OCI-LY1 (cell line): ENCODE results near the gene SEC16A.

Experiments
- H2AFZ ChIP-seq: fragments of 200-600 bp; sonication (generic), shearing (Covaris generic); 2 replicates; pipeline ENCODE4 v1.6.0; 2014; ENCODE audit warnings: antibody characterized with exemption, mild to moderate bottlenecking, low read length
- H3F3A ChIP-seq: fragments of 200-600 bp; sonication (generic), shearing (Covaris generic); 2 replicates; pipeline ENCODE4 v1.6.0; 2014; ENCODE audit warnings: mild to moderate bottlenecking, antibody characterized with exemption, low read length, moderate library complexity; ENCODE audit not compliant: insufficient read depth
- H3K27ac ChIP-seq: fragments of 200-600 bp; sonication (generic); 2 replicates; pipeline ENCODE4 v1.5.1; 2014; ENCODE audit warnings: low read length, mixed run types, mild to moderate bottlenecking, low read depth; ENCODE audit not compliant: poor library complexity, severe bottlenecking
- H3K27me3 ChIP-seq: fragments of 200-600 bp; sonication (generic); 2 replicates; pipeline ENCODE4 v1.6.0; 2014; ENCODE audit warnings: antibody characterized with exemption, mild to moderate bottlenecking, low read length, moderate library complexity; ENCODE audit not compliant: insufficient read depth
- H3K36me3 ChIP-seq: fragments of 200-600 bp; sonication (generic); 2 replicates; pipeline ENCODE4 v1.6.1; 2014; ENCODE audit warnings: mild to moderate bottlenecking, antibody characterized with exemption, low read length, moderate library complexity, mixed read lengths; ENCODE audit not compliant: insufficient read depth
- H3K4me1 ChIP-seq: fragments of 200-600 bp; sonication (generic); 2 replicates; pipeline ENCODE4 v1.5.1; 2014; ENCODE audit warnings: mild to moderate bottlenecking, low read length, moderate library complexity; ENCODE audit not compliant: insufficient read depth, severe bottlenecking
- H3K4me2 ChIP-seq: fragments of 200-600 bp; sonication (generic), shearing (Covaris generic); 2 replicates; pipeline ENCODE4 v1.6.1; 2014; ENCODE audit warnings: low read length
- H3K4me3 ChIP-seq: fragments of 200-600 bp; sonication (generic); 2 replicates; pipeline ENCODE4 v1.5.1; 2014; ENCODE audit warnings: low read length, low read depth, mild to moderate bottlenecking, mixed read lengths; ENCODE audit not compliant: poor library complexity, severe bottlenecking
- H3K79me2 ChIP-seq: fragments of 200-600 bp; shearing (Covaris generic); 2 replicates; pipeline ENCODE4 v1.6.1; 2016; ENCODE audit warnings: mixed run types, low read length, mixed read lengths; ENCODE audit not compliant: insufficient read depth
- H3K9ac ChIP-seq: fragments of 200-600 bp; sonication (generic), shearing (Covaris generic); 2 replicates; pipeline ENCODE4 v1.6.1; 2014; ENCODE audit warnings: mild to moderate bottlenecking, low read length, mixed read lengths
- H3K9me2 ChIP-seq: fragments of 200-600 bp; sonication (generic), shearing (Covaris generic); 2 replicates; pipeline ENCODE4 v1.6.1; 2014; ENCODE audit warnings: low read depth, mild to moderate bottlenecking, low read length, mixed read lengths
- H3K9me3 ChIP-seq: fragments of 200-600 bp; shearing (Covaris generic); 2 replicates; pipeline ENCODE4 v1.6.1; 2014; ENCODE audit warnings: low read length, mixed read lengths
- H4K20me1 ChIP-seq: fragments of 200-600 bp; sonication (generic), shearing (Covaris generic); 2 replicates; pipeline ENCODE4 v1.6.0; 2016; ENCODE audit warnings: mild to moderate bottlenecking, low read length; ENCODE audit not compliant: insufficient read depth
- EZH2 ChIP-seq: fragments of 200-600 bp; sonication (generic), shearing (Covaris generic); IDR thresholded peaks from 2 replicates; pipeline ENCODE4 v1.8.0; 2017; ENCODE audit warnings: borderline replicate concordance, mixed run types, mild to moderate bottlenecking, antibody characterized with exemption, low read length, moderate library complexity, mixed read lengths
- TF ChIP-seq, protein P1 (sequence below): fragments of 200-600 bp; sonication (generic), shearing (Covaris generic); IDR thresholded peaks from 2 replicates; pipeline ENCODE4 v1.5.1; 2017; ENCODE audit warnings: mild to moderate bottlenecking, antibody characterized with exemption, low read length, moderate library complexity, mixed read lengths

Gene SEC16A

DNA sequence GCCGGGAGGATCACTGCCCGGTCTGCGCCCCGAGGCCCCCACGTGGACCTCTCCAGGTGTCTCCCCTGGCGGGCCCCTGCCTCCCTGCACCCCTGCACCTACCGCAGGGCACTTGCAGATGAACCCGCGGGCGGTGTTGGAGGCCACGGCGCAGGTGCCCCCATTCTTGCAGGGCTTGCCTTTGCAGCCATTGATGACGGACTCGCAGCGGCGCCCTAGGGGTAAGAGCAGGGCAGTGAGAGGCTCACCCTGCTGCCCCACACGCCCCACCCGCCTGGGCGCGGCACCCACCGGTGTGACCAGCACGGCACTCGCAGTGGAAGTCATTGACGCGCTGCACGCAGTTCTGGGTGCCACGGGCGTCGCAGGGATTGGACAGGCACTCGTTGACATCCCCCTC lies 23.6 kb upstream of the SEC16A start:
- H3K9me2 ChIP-seq = no peaks in the 10 kb centered on the region
- no peaks in the 10 kb centered on the region for H3K36me3 ChIP-seq

DNA sequence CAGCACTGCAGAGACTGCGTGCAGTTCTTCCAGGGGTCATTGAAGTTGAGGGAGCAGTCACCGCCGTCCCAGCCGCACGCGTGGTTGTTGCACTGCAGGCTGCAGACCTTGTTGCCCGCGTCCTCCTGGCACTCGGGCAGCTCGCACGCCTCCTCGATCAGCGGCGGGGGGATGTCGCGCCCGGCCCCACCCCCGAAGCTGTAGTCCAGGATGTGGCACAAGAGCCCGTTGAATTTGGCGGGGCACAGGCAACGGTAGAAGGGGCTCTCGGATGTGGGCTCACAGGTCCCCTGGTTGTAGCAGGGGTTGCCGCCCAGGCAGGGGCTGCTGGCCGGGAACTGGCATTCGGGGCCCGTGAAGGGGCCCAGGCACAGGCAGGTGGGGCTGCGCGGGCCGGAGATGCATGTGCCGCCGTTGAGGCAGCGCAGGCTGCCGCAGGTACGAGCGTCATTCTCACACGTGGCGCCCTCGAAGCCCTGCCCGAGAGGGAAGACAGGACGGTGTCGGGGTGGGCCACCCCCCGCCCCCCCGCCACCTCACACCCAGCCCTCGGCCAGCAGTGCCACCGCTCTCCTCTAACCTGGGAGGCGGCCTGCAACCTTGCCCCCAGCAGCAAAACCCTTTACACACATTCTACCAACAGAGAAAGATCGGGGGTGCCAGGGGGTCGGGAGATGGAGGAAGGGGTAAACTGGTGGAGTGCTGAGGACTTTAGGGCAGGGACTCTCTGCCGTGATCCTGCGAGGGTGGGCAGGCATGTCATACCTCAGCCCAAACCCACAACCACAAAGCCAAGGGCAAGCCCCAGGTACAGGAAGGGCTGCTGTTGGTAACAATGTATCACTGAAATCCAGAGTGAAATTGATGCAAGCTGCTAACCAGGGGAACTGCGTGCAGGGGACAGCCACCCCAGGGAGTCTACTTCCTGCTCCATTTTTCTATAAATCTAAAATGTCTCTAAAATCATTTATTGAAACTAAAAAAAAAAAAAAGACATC lies 22.9 kb upstream of the SEC16A start:
- H3K27ac ChIP-seq = no peak overlapping the region
- no peak for TF ChIP-seq EZH2
- TF ChIP-seq, protein P1, sequence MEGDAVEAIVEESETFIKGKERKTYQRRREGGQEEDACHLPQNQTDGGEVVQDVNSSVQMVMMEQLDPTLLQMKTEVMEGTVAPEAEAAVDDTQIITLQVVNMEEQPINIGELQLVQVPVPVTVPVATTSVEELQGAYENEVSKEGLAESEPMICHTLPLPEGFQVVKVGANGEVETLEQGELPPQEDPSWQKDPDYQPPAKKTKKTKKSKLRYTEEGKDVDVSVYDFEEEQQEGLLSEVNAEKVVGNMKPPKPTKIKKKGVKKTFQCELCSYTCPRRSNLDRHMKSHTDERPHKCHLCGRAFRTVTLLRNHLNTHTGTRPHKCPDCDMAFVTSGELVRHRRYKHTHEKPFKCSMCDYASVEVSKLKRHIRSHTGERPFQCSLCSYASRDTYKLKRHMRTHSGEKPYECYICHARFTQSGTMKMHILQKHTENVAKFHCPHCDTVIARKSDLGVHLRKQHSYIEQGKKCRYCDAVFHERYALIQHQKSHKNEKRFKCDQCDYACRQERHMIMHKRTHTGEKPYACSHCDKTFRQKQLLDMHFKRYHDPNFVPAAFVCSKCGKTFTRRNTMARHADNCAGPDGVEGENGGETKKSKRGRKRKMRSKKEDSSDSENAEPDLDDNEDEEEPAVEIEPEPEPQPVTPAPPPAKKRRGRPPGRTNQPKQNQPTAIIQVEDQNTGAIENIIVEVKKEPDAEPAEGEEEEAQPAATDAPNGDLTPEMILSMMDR = no peak
- H3K79me2 ChIP-seq = no peaks in the 10 kb centered on the region
- no peaks in the 10 kb centered on the region for H3K9me2 ChIP-seq
- H3K27me3 ChIP-seq = no peaks in the 10 kb centered on the region
- no peak overlapping the region for H3K4me2 ChIP-seq
- no peaks in the 10 kb centered on the region for H4K20me1 ChIP-seq
- no peaks in the 10 kb centered on the region for H3F3A ChIP-seq
- H3K36me3 ChIP-seq = no peaks in the 10 kb centered on the region
- H3K9me3 ChIP-seq = no peaks in the 10 kb centered on the region
- H3K4me1 ChIP-seq = no peaks in the 10 kb centered on the region
- H2AFZ ChIP-seq = no peak overlapping the region
- no peak overlapping the region for H3K9ac ChIP-seq
- no peak overlapping the region for H3K4me3 ChIP-seq

More for the DNA sequence above, 23.6 kb upstream of the SEC16A start:
- H4K20me1 ChIP-seq = no peaks in the 10 kb centered on the region
- H3K4me2 ChIP-seq = no peak overlapping the region
- no peaks in the 10 kb centered on the region for H3K27me3 ChIP-seq
- H2AFZ ChIP-seq = no peak overlapping the region
- no peak overlapping the region for H3K27ac ChIP-seq
- H3F3A ChIP-seq = no peaks in the 10 kb centered on the region
- H3K4me3 ChIP-seq = no peak overlapping the region
- no peak for TF ChIP-seq EZH2
- TF ChIP-seq, protein P1 = no peak
- H3K4me1 ChIP-seq = no peaks in the 10 kb centered on the region
- H3K79me2 ChIP-seq = no peaks in the 10 kb centered on the region
- H3K9me3 ChIP-seq = no peaks in the 10 kb centered on the region
- no peak overlapping the region for H3K9ac ChIP-seq

DNA sequence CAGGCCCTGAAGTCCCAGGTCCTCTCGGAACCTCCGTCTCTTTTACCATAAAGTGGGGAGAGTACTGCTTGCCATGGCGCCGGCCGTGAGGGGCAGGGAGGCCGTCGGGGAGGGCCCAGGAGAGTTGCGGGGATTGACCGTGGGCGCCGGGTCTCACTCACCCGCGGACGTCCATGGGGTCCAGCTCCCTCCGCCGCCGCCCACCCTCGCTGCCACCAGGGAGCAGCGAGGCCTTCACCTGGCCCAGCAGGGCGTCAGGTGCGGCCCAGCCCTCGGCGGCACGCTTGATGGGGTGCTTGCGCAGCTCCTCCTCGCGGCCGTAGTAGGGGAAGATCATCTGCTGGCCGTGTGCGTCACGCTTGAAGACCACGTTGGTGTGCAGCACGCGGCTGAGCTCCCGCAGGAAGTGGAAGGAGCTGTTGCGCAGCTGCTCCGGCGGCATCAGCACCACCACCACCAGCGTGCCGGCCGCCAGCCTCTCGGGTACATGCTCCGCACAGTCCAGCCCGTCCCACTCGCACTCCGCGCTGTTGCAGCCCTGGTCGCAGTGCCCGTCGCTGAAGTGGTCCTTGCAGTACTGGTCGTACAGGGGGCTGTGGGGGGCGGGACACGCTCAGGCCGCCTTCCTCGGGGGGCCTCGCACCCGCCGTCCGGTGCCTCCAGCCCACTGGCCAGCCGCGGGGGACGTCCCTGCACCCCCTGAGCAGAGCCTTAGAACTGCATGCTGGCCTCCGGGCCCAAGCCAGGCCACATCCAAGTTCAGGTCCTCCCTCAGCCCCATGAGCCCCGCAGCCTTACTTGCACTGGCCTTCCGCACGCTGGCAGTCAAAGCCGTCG lies 21.9 kb upstream of the SEC16A start:
- Histone ChIP-seq H3K79me2 (no peaks in the 10 kb centered on the region), H3K4me1 (no peaks in the 10 kb centered on the region), H3K36me3 (no peaks in the 10 kb centered on the region), H3K9me2 (no peaks in the 10 kb centered on the region), H3K27ac (no peak overlapping the region), H3K27me3 (no peaks in the 10 kb centered on the region), H3K4me2 (no peak overlapping the region), H2AFZ (no peak overlapping the region), H3K9ac (no peak overlapping the region), H3K9me3 (no peaks in the 10 kb centered on the region), H3K4me3 (no peak overlapping the region), H4K20me1 (no peaks in the 10 kb centered on the region), H3F3A (no peaks in the 10 kb centered on the region)
- TF ChIP-seq, protein P1 = no peak
- no peak for TF ChIP-seq EZH2
